ENCODE data around the gene EHHADH. TPM values are rescaled to one million over a fixed set of nuclear protein-coding genes. Genes with fewer than 3 reads are reported as not detected.

EHHADH gene
- polyA plus RNA-seq, 6 donors from 2014 or later: 0.34 to 1.2 (median 0.44) TPM; not detected in 2

- no peak overlapping the region for H3K27ac Mint-ChIP-seq
- H3K27me3 Mint-ChIP-seq: peaks cover 24 to 61% (median 57%) of the 10 kb centered on the region in 3 donors
Measured at GRCh38 chr3:185161761-185162160, 92.1 kb downstream of the EHHADH start.

GRCh38 chr3:185157347-185157746 lies 96.5 kb downstream of the EHHADH start:
- ATAC-seq (ENCODE audit: low read depth in 2 of 2): no peak
- peaks cover 28 to 48% (median 32%) of the 10 kb centered on the region in 3 donors for H3K27me3 Mint-ChIP-seq
- H3K36me3 Mint-ChIP-seq: no peaks in the 10 kb centered on the region
- H3K27ac Mint-ChIP-seq: no peak overlapping the region
- peaks cover 3 to 5% (median 5%) of the 10 kb centered on the region in 3 donors for H3K4me1 Mint-ChIP-seq
- no peak for DNase-seq
- no peak overlapping the region for H3K4me3 Mint-ChIP-seq
- no peaks in the 10 kb centered on the region for H3K9me3 Mint-ChIP-seq

More at GRCh38 chr3:185161761-185162160, 92.1 kb downstream of the EHHADH start:
- DNase-seq (no peak), ATAC-seq (ENCODE audit: low read depth in 2 of 2) (no peak)
- Mint-ChIP-seq H3K36me3 (no peaks in the 10 kb centered on the region), H3K9me3 (no peaks in the 10 kb centered on the region), H3K4me1 (no peaks in the 10 kb centered on the region), H3K4me3 (no peak overlapping the region)

- H3K9me3 Mint-ChIP-seq: no peaks in the 10 kb centered on the region
- H3K27me3 Mint-ChIP-seq: peaks cover 26 to 40% (median 32%) of the 10 kb centered on the region in 3 donors
- H3K4me1 Mint-ChIP-seq: peaks cover 5 to 8% (median 7%) of the 10 kb centered on the region in 3 donors
- no peaks in the 10 kb centered on the region for H3K36me3 Mint-ChIP-seq
- no peak overlapping the region for H3K4me3 Mint-ChIP-seq
- DNase-seq (no peak), ATAC-seq (ENCODE audit: low read depth in 2 of 2) (no peak)
- no peak overlapping the region for H3K27ac Mint-ChIP-seq
Measured at GRCh38 chr3:185155678-185156077, 98.2 kb downstream of the EHHADH start.

GRCh38 chr3:185153861-185154629 lies 99.8 kb downstream of the EHHADH start:
- ATAC-seq (ENCODE audit: low read depth in 2 of 2) (no peak), DNase-seq (no peak)
- peaks cover 33 to 42% (median 40%) of the 10 kb centered on the region in 3 donors for H3K27me3 Mint-ChIP-seq
- no peaks in the 10 kb centered on the region for H3K36me3 Mint-ChIP-seq
- peaks cover 5 to 8% (median 7%) of the 10 kb centered on the region in 3 donors for H3K4me1 Mint-ChIP-seq
- H3K27ac Mint-ChIP-seq: no peak overlapping the region
- H3K4me3 Mint-ChIP-seq: no peak overlapping the region
- H3K9me3 Mint-ChIP-seq: no peaks in the 10 kb centered on the region

- peak; percentile 10 to 20 for ATAC-seq (ENCODE audit: low read depth in 2 of 2)
- DNase-seq: no peak
- no peaks in the 10 kb centered on the region for H3K36me3 Mint-ChIP-seq
- peak overlapping the region in 1 of 6 donors; percentile 32 for H3K27ac Mint-ChIP-seq
- peak overlapping the region in 6 of 8 donors; percentile 68 to 92 (median 86) for H3K4me3 Mint-ChIP-seq
- peaks cover 5 to 8% (median 7%) of the 10 kb centered on the region in 3 donors for H3K4me1 Mint-ChIP-seq
- H3K27me3 Mint-ChIP-seq: peaks cover 26 to 35% (median 34%) of the 10 kb centered on the region in 3 donors
- no peaks in the 10 kb centered on the region for H3K9me3 Mint-ChIP-seq
Measured at GRCh38 chr3:185153171-185153771, 100.6 kb downstream of the EHHADH start.

GRCh38 chr3:185152410-185153170 lies 101.3 kb downstream of the EHHADH start, which contains the start of gene C3orf70:
TSS of gene C3orf70 (minus strand) at chr3:185153060. CDS start at chr3:185152823, 237 bp downstream.
- DNase-seq: no peak

GRCh38 chr3:185151964-185152409 lies 101.9 kb downstream of the EHHADH start:
- H3K4me1 Mint-ChIP-seq: peaks cover 5 to 8% (median 7%) of the 10 kb centered on the region in 3 donors

More at GRCh38 chr3:185152410-185153170, 101.3 kb downstream of the EHHADH start, which contains the start of gene C3orf70:
- Mint-ChIP-seq H3K9me3 (no peaks in the 10 kb centered on the region), H3K4me1 (peaks cover 5 to 8% (median 7%) of the 10 kb centered on the region in 3 donors), H3K27ac (peak within 1 kb of the TSS in 1 of 6 donors; percentile 32), H3K4me3 (peak within 1 kb of the TSS in 7 of 8 donors; percentile 48 to 92 (median 85)), H3K27me3 (peaks cover 24 to 35% (median 31%) of the 10 kb centered on the region in 3 donors), H3K36me3 (no peaks in the 10 kb centered on the region)
- peak; percentile 73 for ATAC-seq (ENCODE audit: low read depth in 2 of 2)

GRCh38 chr3:185151101-185151963 lies 102.5 kb downstream of the EHHADH start:
- H3K36me3 Mint-ChIP-seq: no peaks in the 10 kb centered on the region
- no peak for DNase-seq
- no peaks in the 10 kb centered on the region for H3K9me3 Mint-ChIP-seq
- H3K27ac Mint-ChIP-seq: no peak overlapping the region
- peaks cover 5 to 8% (median 7%) of the 10 kb centered on the region in 3 donors for H3K4me1 Mint-ChIP-seq
- peaks cover 20 to 23% (median 22%) of the 10 kb centered on the region in 3 donors for H3K27me3 Mint-ChIP-seq
- ATAC-seq (ENCODE audit: low read depth in 2 of 2): no peak
- H3K4me3 Mint-ChIP-seq: peak overlapping the region in 4 of 8 donors; percentile 31 to 76 (median 57)

More at GRCh38 chr3:185151964-185152409, 101.9 kb downstream of the EHHADH start:
- Mint-ChIP-seq H3K4me3 (peak overlapping the region in 7 of 8 donors; percentile 48 to 89 (median 76)), H3K36me3 (no peaks in the 10 kb centered on the region), H3K27me3 (peaks cover 24 to 30% (median 27%) of the 10 kb centered on the region in 3 donors), H3K27ac (no peak overlapping the region), H3K9me3 (no peaks in the 10 kb centered on the region)
- no peak for DNase-seq
- ATAC-seq (ENCODE audit: low read depth in 2 of 2): no peak

- H3K27me3 Mint-ChIP-seq: peaks cover 19 to 22% (median 21%) of the 10 kb centered on the region in 3 donors
- peak overlapping the region in 1 of 8 donors; percentile 12 for H3K4me3 Mint-ChIP-seq
Measured at GRCh38 chr3:185150561-185150960, 103.3 kb downstream of the EHHADH start.

GRCh38 chr3:185149591-185149990 lies 104.3 kb downstream of the EHHADH start:
- H3K27me3 Mint-ChIP-seq: peaks cover 19 to 22% (median 21%) of the 10 kb centered on the region in 3 donors

More at GRCh38 chr3:185150561-185150960, 103.3 kb downstream of the EHHADH start:
- no peak for DNase-seq
- Mint-ChIP-seq H3K9me3 (peaks cover 0 to 2% (median 0%) of the 10 kb centered on the region in 7 donors), H3K36me3 (no peaks in the 10 kb centered on the region), H3K4me1 (peaks cover 5 to 8% (median 7%) of the 10 kb centered on the region in 3 donors), H3K27ac (no peak overlapping the region)
- ATAC-seq (ENCODE audit: low read depth in 2 of 2): no peak

GRCh38 chr3:185145511-185145910 lies 108.3 kb downstream of the EHHADH start:
- Mint-ChIP-seq H3K4me1 (no peaks in the 10 kb centered on the region), H3K4me3 (no peak overlapping the region), H3K9me3 (peaks cover 0 to 4% (median 0%) of the 10 kb centered on the region in 7 donors), H3K36me3 (no peaks in the 10 kb centered on the region), H3K27me3 (peaks cover 10 to 11% (median 10%) of the 10 kb centered on the region in 3 donors), H3K27ac (no peak overlapping the region)
- DNase-seq: no peak
- ATAC-seq (ENCODE audit: low read depth in 2 of 2): no peak

More at GRCh38 chr3:185149591-185149990, 104.3 kb downstream of the EHHADH start:
- Mint-ChIP-seq H3K36me3 (no peaks in the 10 kb centered on the region), H3K4me1 (peaks cover 5 to 8% (median 7%) of the 10 kb centered on the region in 3 donors), H3K4me3 (no peak overlapping the region), H3K27ac (no peak overlapping the region), H3K9me3 (peaks cover 0 to 2% (median 0%) of the 10 kb centered on the region in 7 donors)
- no peak for DNase-seq
- ATAC-seq (ENCODE audit: low read depth in 2 of 2): no peak

GRCh38 chr3:185144784-185145183 lies 109.1 kb downstream of the EHHADH start:
- Mint-ChIP-seq H3K9me3 (peaks cover 0 to 4% (median 0%) of the 10 kb centered on the region in 7 donors), H3K4me1 (no peaks in the 10 kb centered on the region), H3K27ac (no peak overlapping the region), H3K36me3 (no peaks in the 10 kb centered on the region), H3K4me3 (no peak overlapping the region), H3K27me3 (peaks cover 4 to 6% (median 6%) of the 10 kb centered on the region in 3 donors)
- no peak for DNase-seq
- ATAC-seq (ENCODE audit: low read depth in 2 of 2): no peak
